Measurements from ENCODE around the gene TRPM4.
"Not testable (repeated sequence)": the region's sequence is repeated elsewhere in the genome, so short reads cannot be mapped to it uniquely, and the experiment has no call there.

Gene TRPM4

GRCh38 chr19:49167857-49168409 is 10.3 kb downstream of the TRPM4 start:
- Histone ChIP-seq H3K9me3 (ENCODE audit: insufficient read depth, low read length) (no peaks in the 10 kb centered on the region), H3K27me3 (ENCODE audit: low read depth, low read length) (peaks cover 22% of the 10 kb centered on the region), H3K4me3 (ENCODE audit: low read length) (no peak overlapping the region), H3K27ac (ENCODE audit: low read length) (no peak overlapping the region), H3K4me1 (ENCODE audit: low read length) (peaks cover 13% of the 10 kb centered on the region), H3K9ac (ENCODE audit: low read length) (no peak overlapping the region), H4K20me1 (ENCODE audit: insufficient read depth, low read length) (no peaks in the 10 kb centered on the region), H3K36me3 (replicated peaks; ENCODE audit: low read depth, low read length) (no peaks in the 10 kb centered on the region), H3K4me2 (ENCODE audit: low read length) (no peak overlapping the region), H2AFZ (ENCODE audit: low read depth, low read length) (no peak overlapping the region), H3K79me2 (ENCODE audit: low read length) (no peaks in the 10 kb centered on the region)
- no peak for TF ChIP-seq EZH2phosphoT487 (IDR thresholded peaks at IDR 0.05; ENCODE audit: low read depth)
- TF ChIP-seq CTCF (IDR thresholded peaks at IDR 0.05; ENCODE audit: low read depth, low read length) = no peak

- no peaks in the 10 kb centered on the region for H3K9me3 ChIP-seq (ENCODE audit: insufficient read depth, low read length)
- no peak overlapping the region for H3K27ac ChIP-seq (ENCODE audit: low read length)
- H3K27me3 ChIP-seq (ENCODE audit: low read depth, low read length) = peaks cover 21% of the 10 kb centered on the region
- H3K79me2 ChIP-seq (ENCODE audit: low read length) = no peaks in the 10 kb centered on the region
- H4K20me1 ChIP-seq (ENCODE audit: insufficient read depth, low read length) = no peaks in the 10 kb centered on the region
- H3K4me3 ChIP-seq (ENCODE audit: low read length) = no peak overlapping the region
- H3K36me3 ChIP-seq (replicated peaks; ENCODE audit: low read depth, low read length) = no peaks in the 10 kb centered on the region
- H3K9ac ChIP-seq (ENCODE audit: low read length) = no peak overlapping the region
- no peak overlapping the region for H2AFZ ChIP-seq (ENCODE audit: low read depth, low read length)
- H3K4me2 ChIP-seq (ENCODE audit: low read length) = no peak overlapping the region
- no peak for TF ChIP-seq CTCF (IDR thresholded peaks at IDR 0.05; ENCODE audit: low read depth, low read length)
- peaks cover 13% of the 10 kb centered on the region for H3K4me1 ChIP-seq (ENCODE audit: low read length)
Measured at GRCh38 chr19:49168421-49168820, 10.8 kb downstream of the TRPM4 start.

GRCh38 chr19:49173198-49173597 is 15.6 kb downstream of the TRPM4 start:
- Histone ChIP-seq H2AFZ (ENCODE audit: low read depth, low read length) (no peak overlapping the region), H3K79me2 (ENCODE audit: low read length) (no peaks in the 10 kb centered on the region), H4K20me1 (ENCODE audit: insufficient read depth, low read length) (no peaks in the 10 kb centered on the region), H3K27ac (ENCODE audit: low read length) (no peak overlapping the region), H3K4me2 (ENCODE audit: low read length) (no peak overlapping the region), H3K9ac (ENCODE audit: low read length) (no peak overlapping the region), H3K9me3 (ENCODE audit: insufficient read depth, low read length) (no peaks in the 10 kb centered on the region), H3K4me3 (ENCODE audit: low read length) (no peak overlapping the region), H3K27me3 (ENCODE audit: low read depth, low read length) (peaks cover 11% of the 10 kb centered on the region; the same call in 1 of the 2 replicates), H3K4me1 (ENCODE audit: low read length) (peaks cover 18% of the 10 kb centered on the region), H3K36me3 (replicated peaks; ENCODE audit: low read depth, low read length) (no peaks in the 10 kb centered on the region)
- no peak for TF ChIP-seq EZH2phosphoT487 (IDR thresholded peaks at IDR 0.05; ENCODE audit: low read depth)
- no peak for TF ChIP-seq CTCF (IDR thresholded peaks at IDR 0.05; ENCODE audit: low read depth, low read length)

GRCh38 chr19:49180659-49181058 is 23.1 kb downstream of the TRPM4 start:
- H3K9me3 ChIP-seq (ENCODE audit: insufficient read depth, low read length) = peaks cover 3% of the 10 kb centered on the region; the same call in 1 of the 2 replicates

GRCh38 chr19:49182010-49182847 is 24.6 kb downstream of the TRPM4 start:
- H3K4me2 ChIP-seq (ENCODE audit: low read length); H3K4me3 ChIP-seq (ENCODE audit: low read length); H3K36me3 ChIP-seq (replicated peaks; ENCODE audit: low read depth, low read length); H3K27me3 ChIP-seq (ENCODE audit: low read depth, low read length); H3K79me2 ChIP-seq (ENCODE audit: low read length); H3K4me1 ChIP-seq (ENCODE audit: low read length); H3K27ac ChIP-seq (ENCODE audit: low read length); H2AFZ ChIP-seq (ENCODE audit: low read depth, low read length); H3K9ac ChIP-seq (ENCODE audit: low read length); H3K9me3 ChIP-seq (ENCODE audit: insufficient read depth, low read length); H4K20me1 ChIP-seq (ENCODE audit: insufficient read depth, low read length): not testable (repeated sequence)

More at GRCh38 chr19:49180659-49181058, 23.1 kb downstream of the TRPM4 start:
- TF ChIP-seq CTCF (IDR thresholded peaks at IDR 0.05; ENCODE audit: low read depth, low read length) = no peak
- TF ChIP-seq EZH2phosphoT487 (IDR thresholded peaks at IDR 0.05; ENCODE audit: low read depth) = no peak
- Histone ChIP-seq H3K4me1 (ENCODE audit: low read length) (peaks cover 4% of the 10 kb centered on the region), H3K27ac (ENCODE audit: low read length) (no peak overlapping the region), H3K4me2 (ENCODE audit: low read length) (no peak overlapping the region), H3K79me2 (ENCODE audit: low read length) (no peaks in the 10 kb centered on the region), H4K20me1 (ENCODE audit: insufficient read depth, low read length) (no peaks in the 10 kb centered on the region), H3K9ac (ENCODE audit: low read length) (no peak overlapping the region), H3K36me3 (replicated peaks; ENCODE audit: low read depth, low read length) (no peaks in the 10 kb centered on the region), H2AFZ (ENCODE audit: low read depth, low read length) (no peak overlapping the region), H3K27me3 (ENCODE audit: low read depth, low read length) (no peaks in the 10 kb centered on the region), H3K4me3 (ENCODE audit: low read length) (no peak overlapping the region)

Measured in OCI-LY3 (cell line).